Heart left ventricle (tissue), 13 donors: ENCODE results near the gene KDELR1.

ENCODE experiments used
- CTCF ChIP-seq, 12 donors: fragments of 200-600 bp; sonication (generic) in 4 of 12; IDR thresholded peaks; one replicate each; pipeline versions ENCODE4 v1.5.0 to v1.8.0; 2018 to 2022; ENCODE audit warnings: antibody characterized with exemption in 12 of 12, mild to moderate bottlenecking in 5 of 12
- POLR2A ChIP-seq, 2 donors: fragments of 450-650 bp; IDR thresholded peaks; one replicate each; pipeline ENCODE4 v1.6.1; 2017; ENCODE audit warnings: antibody characterized with exemption in 2 of 2, mild to moderate bottlenecking in 2 of 2, moderate library complexity in 2 of 2
- donor health status: ischemic (EF 13 %, LVEDD 7.1; RV severe dilation, severe dysfunction).
- donor health status: DM: no; HTN: yes; CAD: no.
- donor health status: DM: no; HTN: no; CAD: no.
- donor health status: ischemic (EF 25% LVEDD 6.9; RV normal size, moderate dysfunction).
- donor health status: ischemic (EF 25% LVEDD 5.7; RV mildly dilated, moderate dysfunction).
- donor health status: ischemic (EF 35%, LVEDD 5.7; RV mildly dilated, moderate dysfunction).
- donor health status: nonischemic (EF 11% LVEDD 7.7; RV severe dilation, severe dysfunction).
- donor health status: DM: yes; HTN: yes; CAD: no.
- donor health status: PGD.
- donor health status: ischemic (EF 29% LVEDD 5.4; RV normal size, mild dysfunction).
- donor health status: nonischemic (EF 23%, LVEDD 6.1; RV moderate dilation, normal function).

GRCh38 chr19:48346191-48346590 lies 45.2 kb downstream of the KDELR1 start:
- TF ChIP-seq POLR2A (IDR thresholded peaks at IDR 0.05) (no peak), CTCF (IDR thresholded peaks at IDR 0.05) (no peak)
